Non-pigmented ciliary epithelial cell (primary cell): ENCODE results near the gene ARPP19.
"Not testable (repeated sequence)": the region's sequence is repeated elsewhere in the genome, so short reads cannot be mapped to it uniquely, and the experiment has no call there.

ENCODE experiments used
- DNase-seq: peaks from one replicate; pipeline ENCODE4 v3.0.0-alpha.2; 2010; ENCODE audit warnings: low read depth

ARPP19 gene

DNA sequence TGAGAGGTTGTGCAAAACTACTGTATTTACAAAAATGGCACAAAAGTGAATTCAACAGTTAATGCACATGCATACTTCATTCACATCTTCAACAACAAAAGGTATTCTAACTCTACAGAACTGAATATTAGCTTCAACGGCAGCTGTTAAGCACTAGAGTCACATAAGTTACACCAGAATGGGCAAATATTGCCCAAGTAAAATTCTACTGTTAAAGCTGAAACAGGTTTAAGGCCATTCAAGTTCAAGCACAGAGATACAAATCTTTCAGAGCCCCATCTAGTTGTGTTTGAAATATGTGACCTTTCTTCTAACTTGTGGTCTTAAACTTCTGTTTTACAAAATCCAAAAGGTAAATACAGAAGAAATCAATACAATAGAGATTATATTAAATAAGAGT, 17.6 kb downstream of the ARPP19 start:
- DNase-seq: not testable (repeated sequence)

- DNase-seq: no peak
Measured at GRCh38 chr15:52546031-52546751, 22.6 kb downstream of the ARPP19 start.

GRCh38 chr15:52540374-52541012, 28.3 kb downstream of the ARPP19 start:
- DNase-seq: no peak

DNA sequence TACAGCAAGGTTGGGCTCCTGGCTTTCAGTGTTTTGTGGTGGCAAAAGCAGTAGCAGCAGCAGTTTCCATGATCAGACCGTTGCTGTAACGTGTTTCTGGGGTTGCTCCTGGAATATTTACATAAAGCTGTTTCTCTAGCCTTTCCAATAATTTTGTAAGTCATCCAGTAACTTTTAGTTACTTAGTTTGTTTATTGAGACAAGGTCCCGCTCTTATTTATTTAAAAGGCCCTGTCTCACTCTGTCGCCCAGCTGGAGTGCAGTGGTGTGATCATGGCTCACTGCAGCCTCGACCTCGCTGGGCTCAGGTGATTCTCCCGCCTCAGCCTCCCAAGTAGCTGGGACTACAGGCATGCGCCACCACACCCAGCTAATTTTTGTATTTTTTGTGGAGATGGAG, 31.4 kb downstream of the ARPP19 start:
- no peak for DNase-seq

GRCh38 chr15:52532427-52532826, 36.4 kb downstream of the ARPP19 start:
- no peak for DNase-seq

GRCh38 chr15:52529940-52530339, 38.9 kb downstream of the ARPP19 start:
- DNase-seq: no peak

GRCh38 chr15:52529341-52529924, 39.4 kb downstream of the ARPP19 start:
- DNase-seq: no peak

GRCh38 chr15:52528564-52529340, 40.1 kb downstream of the ARPP19 start, which contains the start of gene MYO5A:
TSS of gene MYO5A (minus strand) at chr15:52528880. CDS start at chr15:52528806, 74 bp downstream.
- no peak for DNase-seq

DNA sequence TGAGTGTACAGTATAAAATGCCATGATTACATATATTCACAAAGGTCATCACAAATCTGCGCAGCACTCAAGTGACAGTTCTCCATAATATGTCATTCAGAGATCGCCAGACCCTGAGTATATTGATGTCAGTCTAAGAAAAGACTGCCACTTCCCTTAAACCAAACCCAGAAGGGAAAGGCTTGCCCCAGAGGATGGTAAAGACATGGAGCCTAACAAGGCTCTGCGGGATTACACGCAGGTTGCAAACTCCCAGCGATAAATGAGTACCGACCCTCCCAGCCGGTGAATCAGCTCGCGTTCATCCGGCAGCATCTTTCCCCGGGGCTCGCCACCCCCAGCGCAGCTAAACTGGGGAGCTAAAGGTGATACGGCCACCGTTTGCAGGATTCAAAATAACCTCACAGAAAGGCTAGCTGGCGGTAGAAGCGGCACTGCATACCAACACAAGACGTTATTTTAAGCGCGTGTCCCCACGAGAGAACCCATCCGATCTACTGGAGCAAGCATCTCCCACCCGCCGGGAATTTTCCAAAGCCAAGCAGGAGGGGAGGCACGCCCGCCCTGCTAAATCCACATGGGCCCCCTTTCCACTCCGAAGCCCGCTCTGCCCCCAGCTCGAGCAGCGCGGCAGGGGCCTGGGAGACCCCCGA, 40.8 kb downstream of the ARPP19 start:
- no peak for DNase-seq

- no peak for DNase-seq
Measured at GRCh38 chr15:52527196-52527910, 41.5 kb downstream of the ARPP19 start.

DNA sequence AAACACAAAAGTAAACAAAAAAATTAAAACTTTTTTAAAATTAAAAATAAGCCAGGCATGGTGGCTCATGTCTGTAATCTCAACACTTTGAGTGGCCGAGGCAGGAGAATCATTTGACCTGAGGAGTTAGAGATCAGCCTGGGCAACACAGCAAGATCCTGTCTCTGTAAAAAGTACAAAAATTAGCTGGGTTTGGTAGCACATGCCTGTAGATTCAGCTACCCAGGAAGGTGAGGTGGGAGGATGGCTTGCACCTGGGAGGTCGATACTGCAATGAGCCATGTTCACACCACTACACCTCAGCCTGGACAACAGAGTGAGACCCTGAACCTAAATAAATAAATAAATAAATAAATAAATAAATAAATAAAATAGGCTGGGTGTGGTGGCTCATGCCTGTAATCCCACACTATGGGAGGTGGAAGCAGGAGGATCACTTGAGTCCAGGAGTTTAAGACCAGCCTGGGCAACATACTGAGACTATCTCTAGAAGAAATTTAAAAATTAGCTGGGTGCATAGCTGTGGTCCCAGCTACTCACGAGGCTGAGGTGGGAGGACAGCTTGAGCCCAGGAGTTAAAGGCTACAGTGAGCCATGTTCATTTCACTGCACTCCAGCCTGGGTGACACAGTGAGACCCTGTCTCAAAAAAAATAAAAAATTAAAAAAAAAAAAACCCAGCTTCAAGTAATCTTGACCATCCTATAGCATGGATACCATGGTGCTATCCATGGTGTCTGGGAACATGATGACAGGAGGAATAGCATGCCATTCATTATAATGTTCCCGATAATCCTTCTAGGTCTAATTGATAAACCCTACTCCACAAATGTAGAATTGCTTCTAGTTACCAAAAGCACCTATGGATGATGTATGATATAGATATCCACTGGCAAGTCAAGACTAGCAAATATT, 44.4 kb downstream of the ARPP19 start:
- DNase-seq: no peak

- no peak for DNase-seq
Measured at GRCh38 chr15:52523647-52524046, 45.2 kb downstream of the ARPP19 start.

DNA sequence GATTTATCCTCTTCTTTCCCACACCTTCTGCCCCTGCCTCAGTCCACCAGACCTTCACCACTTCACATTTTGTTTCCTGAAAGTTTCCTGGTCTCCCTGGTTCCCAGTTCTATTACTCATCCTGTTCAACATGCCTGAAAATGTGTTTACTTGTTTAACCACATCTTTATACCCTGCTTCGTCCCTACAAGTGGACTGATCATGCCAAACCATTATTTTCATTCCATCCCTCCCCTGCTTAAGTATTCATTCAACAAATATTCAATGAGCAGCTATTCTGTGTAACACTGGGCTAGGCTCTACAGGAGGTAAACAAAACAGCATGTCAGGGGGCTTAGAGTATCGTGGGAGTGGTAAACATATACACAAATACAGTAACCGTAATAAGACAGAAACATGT, 45.6 kb downstream of the ARPP19 start:
- peak; percentile 69 for DNase-seq

DNA sequence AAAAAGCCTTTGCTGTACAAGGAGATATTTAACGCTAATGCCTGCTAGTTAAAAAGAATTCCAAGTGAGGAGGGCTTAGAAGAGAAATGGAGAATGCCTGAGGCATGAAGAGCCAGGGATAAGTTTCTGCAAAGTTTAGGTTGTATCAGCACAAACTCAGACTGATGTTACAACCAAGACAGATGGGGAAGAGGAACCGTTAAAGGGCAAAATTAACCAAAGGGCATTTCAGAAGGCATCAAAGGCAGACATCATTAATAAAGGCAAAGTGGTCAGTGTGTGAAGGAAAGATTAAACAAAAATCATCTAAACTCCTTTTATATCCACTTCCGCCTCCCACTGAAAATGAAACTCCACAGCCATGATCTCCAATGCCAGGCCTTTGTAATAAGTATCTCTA, 47.1 kb downstream of the ARPP19 start:
- DNase-seq: no peak

- no peak for DNase-seq
Measured at GRCh38 chr15:52520421-52520820, 48.4 kb downstream of the ARPP19 start.

DNA sequence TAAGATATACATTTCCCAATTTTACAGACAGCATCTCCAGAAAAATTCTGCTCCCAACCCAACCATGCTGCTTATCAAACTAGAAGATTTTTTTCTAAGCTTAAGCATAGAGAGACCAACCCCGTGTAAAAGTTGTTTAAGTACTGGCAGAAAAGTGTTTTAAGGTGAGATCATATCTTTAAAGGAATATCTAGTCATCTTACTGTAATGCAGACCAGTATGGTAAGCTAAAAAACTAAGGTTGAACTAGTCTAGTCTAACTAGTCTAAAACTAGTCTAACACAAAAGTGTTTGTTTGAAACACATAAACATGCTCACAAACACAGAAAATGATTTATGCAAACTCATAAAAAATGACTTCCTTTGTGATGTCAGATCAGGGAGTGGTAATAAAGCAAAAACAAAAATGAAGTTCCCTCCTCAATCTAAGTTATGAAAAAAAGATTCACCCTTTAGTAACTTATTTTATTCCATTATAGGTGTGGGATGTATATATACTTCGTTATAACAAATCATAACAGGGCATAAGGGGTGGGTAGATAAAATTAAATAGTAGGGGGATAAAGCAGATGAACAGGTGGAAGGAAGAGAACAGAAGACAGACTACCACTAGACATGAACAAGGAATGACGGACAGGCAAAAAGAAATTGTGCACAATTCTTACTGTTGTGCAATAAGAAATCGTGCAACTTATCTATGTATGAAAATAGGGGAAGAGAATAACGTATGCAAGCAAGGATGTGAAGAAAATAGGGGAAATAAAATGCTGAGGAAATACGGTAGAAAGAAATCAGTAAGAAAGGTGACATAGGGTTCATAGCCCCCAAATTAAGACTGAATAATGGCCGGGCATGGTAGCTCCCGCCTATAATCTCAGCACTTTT, 50.1 kb downstream of the ARPP19 start:
- no peak for DNase-seq

GRCh38 chr15:52517014-52517413, 51.8 kb downstream of the ARPP19 start:
- DNase-seq: no peak

GRCh38 chr15:52515343-52515742, 53.5 kb downstream of the ARPP19 start:
- no peak for DNase-seq

DNA sequence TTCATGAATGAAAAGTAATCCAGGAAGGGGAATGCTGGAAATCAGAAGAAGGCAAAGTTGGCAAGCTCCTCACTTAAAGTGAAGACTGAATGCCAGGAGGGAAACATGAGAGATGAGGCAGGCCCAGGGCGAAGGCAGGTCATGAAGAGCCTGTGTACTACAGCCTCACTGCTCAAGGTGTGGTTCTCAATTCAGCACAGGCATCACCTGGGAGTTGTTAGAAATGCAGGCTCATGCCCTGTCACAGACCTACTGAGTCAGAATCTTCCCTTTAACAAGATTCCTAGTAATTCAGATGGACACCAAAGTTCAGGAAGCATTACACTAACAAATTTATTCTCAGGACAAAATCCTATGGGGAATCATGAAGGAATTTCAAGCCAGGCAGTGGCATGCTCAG, 54.3 kb downstream of the ARPP19 start:
- DNase-seq: no peak
